ENCODE results near the gene LSP1. TPM values are rescaled to one million over a fixed set of nuclear protein-coding genes. Genes with fewer than 3 reads are reported as not detected.

The LSP1 gene
- total RNA-seq, 1 donor from 2014 or later = 2.5 TPM

GRCh38 chr11:1869427-1870325, 16.8 kb downstream of the LSP1 start:
- H3K9me3 Mint-ChIP-seq (ENCODE audit: unreplicated experiment) = no peaks in the 10 kb centered on the region
- no peak overlapping the region for H3K27ac Mint-ChIP-seq (ENCODE audit: unreplicated experiment)
- H3K4me1 Mint-ChIP-seq (ENCODE audit: low read depth, unreplicated experiment) = no peaks in the 10 kb centered on the region
- TF ChIP-seq CTCF (IDR thresholded peaks at IDR 0.05; ENCODE audit: partially characterized antibody, unreplicated experiment) = no peak
- DNase-seq = no peak
- H3K27me3 Mint-ChIP-seq (ENCODE audit: unreplicated experiment) = peaks cover 8% of the 10 kb centered on the region
- H3K4me3 Mint-ChIP-seq (ENCODE audit: unreplicated experiment) = no peak overlapping the region
- H3K36me3 Mint-ChIP-seq (ENCODE audit: unreplicated experiment) = no peaks in the 10 kb centered on the region

GRCh38 chr11:1870326-1870696, 17.4 kb downstream of the LSP1 start:
- Mint-ChIP-seq H3K4me1 (ENCODE audit: low read depth, unreplicated experiment) (no peaks in the 10 kb centered on the region), H3K27me3 (ENCODE audit: unreplicated experiment) (peaks cover 8% of the 10 kb centered on the region), H3K9me3 (ENCODE audit: unreplicated experiment) (peaks cover 1% of the 10 kb centered on the region), H3K36me3 (ENCODE audit: unreplicated experiment) (no peaks in the 10 kb centered on the region), H3K4me3 (ENCODE audit: unreplicated experiment) (no peak overlapping the region), H3K27ac (ENCODE audit: unreplicated experiment) (no peak overlapping the region)
- DNase-seq = no peak
- TF ChIP-seq CTCF (IDR thresholded peaks at IDR 0.05; ENCODE audit: partially characterized antibody, unreplicated experiment) = no peak

GRCh38 chr11:1870721-1871466, 18.0 kb downstream of the LSP1 start:
- peak; percentile 23 for DNase-seq
- H3K9me3 Mint-ChIP-seq (ENCODE audit: unreplicated experiment) = peaks cover 2% of the 10 kb centered on the region

GRCh38 chr11:1871531-1871930, 18.6 kb downstream of the LSP1 start:
- no peak overlapping the region for H3K4me3 Mint-ChIP-seq (ENCODE audit: unreplicated experiment)
- H3K4me1 Mint-ChIP-seq (ENCODE audit: low read depth, unreplicated experiment) = no peaks in the 10 kb centered on the region
- H3K27ac Mint-ChIP-seq (ENCODE audit: unreplicated experiment) = no peak overlapping the region
- H3K9me3 Mint-ChIP-seq (ENCODE audit: unreplicated experiment) = peaks cover 2% of the 10 kb centered on the region
- H3K36me3 Mint-ChIP-seq (ENCODE audit: unreplicated experiment) = no peaks in the 10 kb centered on the region
- peaks cover 8% of the 10 kb centered on the region for H3K27me3 Mint-ChIP-seq (ENCODE audit: unreplicated experiment)
- TF ChIP-seq CTCF (IDR thresholded peaks at IDR 0.05; ENCODE audit: partially characterized antibody, unreplicated experiment) = no peak
- DNase-seq = peak; percentile 14

More at GRCh38 chr11:1870721-1871466, 18.0 kb downstream of the LSP1 start:
- no peak for TF ChIP-seq CTCF (IDR thresholded peaks at IDR 0.05; ENCODE audit: partially characterized antibody, unreplicated experiment)
- H3K4me1 Mint-ChIP-seq (ENCODE audit: low read depth, unreplicated experiment) = no peaks in the 10 kb centered on the region
- H3K27ac Mint-ChIP-seq (ENCODE audit: unreplicated experiment) = no peak overlapping the region
- H3K4me3 Mint-ChIP-seq (ENCODE audit: unreplicated experiment) = no peak overlapping the region
- H3K36me3 Mint-ChIP-seq (ENCODE audit: unreplicated experiment) = no peaks in the 10 kb centered on the region
- H3K27me3 Mint-ChIP-seq (ENCODE audit: unreplicated experiment) = peaks cover 8% of the 10 kb centered on the region

Data from glutamatergic neuron (in vitro differentiated cells).